22Rv1 (cell line): ENCODE data around the gene ZBTB7C.

Experiments
- ZFX ChIP-seq: fragments of 450-650 bp; IDR thresholded peaks from 2 replicates; pipeline ENCODE4 v1.6.1; 2017; ENCODE audit warnings: antibody characterized with exemption, borderline replicate concordance
- TF ChIP-seq, protein P1 (sequence below): fragments of 450-650 bp; IDR thresholded peaks from 2 replicates; pipeline ENCODE4 v1.5.1; 2017; ENCODE audit warnings: mild to moderate bottlenecking

- TF ChIP-seq, protein P1, sequence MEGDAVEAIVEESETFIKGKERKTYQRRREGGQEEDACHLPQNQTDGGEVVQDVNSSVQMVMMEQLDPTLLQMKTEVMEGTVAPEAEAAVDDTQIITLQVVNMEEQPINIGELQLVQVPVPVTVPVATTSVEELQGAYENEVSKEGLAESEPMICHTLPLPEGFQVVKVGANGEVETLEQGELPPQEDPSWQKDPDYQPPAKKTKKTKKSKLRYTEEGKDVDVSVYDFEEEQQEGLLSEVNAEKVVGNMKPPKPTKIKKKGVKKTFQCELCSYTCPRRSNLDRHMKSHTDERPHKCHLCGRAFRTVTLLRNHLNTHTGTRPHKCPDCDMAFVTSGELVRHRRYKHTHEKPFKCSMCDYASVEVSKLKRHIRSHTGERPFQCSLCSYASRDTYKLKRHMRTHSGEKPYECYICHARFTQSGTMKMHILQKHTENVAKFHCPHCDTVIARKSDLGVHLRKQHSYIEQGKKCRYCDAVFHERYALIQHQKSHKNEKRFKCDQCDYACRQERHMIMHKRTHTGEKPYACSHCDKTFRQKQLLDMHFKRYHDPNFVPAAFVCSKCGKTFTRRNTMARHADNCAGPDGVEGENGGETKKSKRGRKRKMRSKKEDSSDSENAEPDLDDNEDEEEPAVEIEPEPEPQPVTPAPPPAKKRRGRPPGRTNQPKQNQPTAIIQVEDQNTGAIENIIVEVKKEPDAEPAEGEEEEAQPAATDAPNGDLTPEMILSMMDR = no peak
- no peak for TF ChIP-seq ZFX
Measured at GRCh38 chr18:48064978-48065600, 344.1 kb downstream of the ZBTB7C start.
